Skeletal muscle tissue (tissue), 4 donors: Measurements from ENCODE around the gene LPXN. TPM values are rescaled to one million over a fixed set of nuclear protein-coding genes. Genes with fewer than 3 reads are reported as not detected.

Experiments used
- H3K27ac ChIP-seq: one replicate; pipeline ENCODE4 v1.7.0; 2013; ENCODE audit warnings: mild to moderate bottlenecking, low read depth, low read length, inconsistent platforms
- H3K27me3 ChIP-seq, 3 donors: one replicate each; pipeline ENCODE4 v1.7.0; 2013; ENCODE audit warnings: low read length in 3 of 3; ENCODE audit not compliant: control insufficient read depth in 3 of 3, insufficient read depth in 3 of 3
- H3K36me3 ChIP-seq, 3 donors: one replicate each; pipeline ENCODE4 v1.7.0; 2013; ENCODE audit warnings: low read length in 3 of 3; ENCODE audit not compliant: control insufficient read depth in 3 of 3, insufficient read depth in 3 of 3
- H3K4me1 ChIP-seq, 3 donors: one replicate each; pipeline ENCODE4 v1.7.0; 2013; ENCODE audit warnings: low read length in 3 of 3, mild to moderate bottlenecking in 3 of 3; ENCODE audit not compliant: control insufficient read depth in 3 of 3, insufficient read depth in 3 of 3
- H3K4me3 ChIP-seq, 3 donors: one replicate each; pipeline ENCODE4 v1.7.0; 2013; ENCODE audit warnings: low read length in 3 of 3
- H3K9ac ChIP-seq, 3 donors: one replicate each; pipeline ENCODE4 v1.7.0; 2013; ENCODE audit warnings: low read length in 3 of 3, mild to moderate bottlenecking in 3 of 3, moderate library complexity in 2 of 3, low read depth in 1 of 3
- H3K9me3 ChIP-seq, 3 donors: one replicate each; pipeline ENCODE4 v1.7.0; 2013; ENCODE audit warnings: low read length in 3 of 3; ENCODE audit not compliant: control insufficient read depth in 3 of 3
- total RNA-seq: library from RNA; depleted of rRNA; stranded (reverse); fragments of >200 nt; gene quantifications from one replicate; pipeline ENCODE4 v1.2.3, GENCODE V29; 2014
- donor health status: Osteomylitis.

The LPXN gene
- total RNA-seq, 1 donor from 2014 or later = 4.2 TPM

GRCh38 chr11:58582437-58582836 lies 6.8 kb upstream of the LPXN start:
- Histone ChIP-seq H3K4me1 (peaks cover 13 to 31% (median 30%) of the 10 kb centered on the region in 3 donors), H3K9ac (no peak overlapping the region), H3K9me3 (no peaks in the 10 kb centered on the region), H3K36me3 (peaks cover 0 to 5% (median 2%) of the 10 kb centered on the region in 3 donors), H3K4me3 (no peak overlapping the region), H3K27ac (no peak overlapping the region), H3K27me3 (no peaks in the 10 kb centered on the region)

- no peaks in the 10 kb centered on the region for H3K27me3 ChIP-seq
- H3K9me3 ChIP-seq = no peaks in the 10 kb centered on the region
- peak overlapping the region; percentile 98 to 99 (median 99) for H3K9ac ChIP-seq
- H3K27ac ChIP-seq = peak overlapping the region; percentile 100
- peaks cover 24 to 42% (median 33%) of the 10 kb centered on the region in 3 donors for H3K4me1 ChIP-seq
- H3K36me3 ChIP-seq = peaks cover 0 to 5% (median 0%) of the 10 kb centered on the region in 3 donors
- peak overlapping the region; percentile 91 to 95 (median 92) for H3K4me3 ChIP-seq
Observed at GRCh38 chr11:58580311-58580710, 4.7 kb upstream of the LPXN start.

- Histone ChIP-seq H3K9ac (peak overlapping the region; percentile 98 to 99 (median 99)), H3K36me3 (peaks cover 0 to 5% (median 0%) of the 10 kb centered on the region in 3 donors), H3K9me3 (no peaks in the 10 kb centered on the region), H3K4me3 (peak overlapping the region; percentile 91 to 95 (median 92)), H3K4me1 (peaks cover 29 to 45% (median 41%) of the 10 kb centered on the region in 3 donors), H3K27ac (peak overlapping the region; percentile 100), H3K27me3 (no peaks in the 10 kb centered on the region)
Observed at GRCh38 chr11:58579192-58580129, 3.8 kb upstream of the LPXN start.

GRCh38 chr11:58578635-58579191 lies 3.1 kb upstream of the LPXN start, which contains the start of gene ZFP91:
TSS of gene ZFP91 (plus strand) at chr11:58579063. CDS start at chr11:58579282, 219 bp downstream.
- H3K4me3 ChIP-seq = peak within 1 kb of the TSS; percentile 92 to 98 (median 97)
- no peaks in the 10 kb centered on the region for H3K9me3 ChIP-seq
- H3K27ac ChIP-seq = peak within 1 kb of the TSS; percentile 100
- H3K36me3 ChIP-seq = peaks cover 0 to 5% (median 0%) of the 10 kb centered on the region in 3 donors
- H3K9ac ChIP-seq = peak within 1 kb of the TSS; percentile 99 to 100 (median 100)
- no peaks in the 10 kb centered on the region for H3K27me3 ChIP-seq
- H3K4me1 ChIP-seq = peaks cover 34 to 49% (median 48%) of the 10 kb centered on the region in 3 donors

GRCh38 chr11:58578136-58578634 lies 2.5 kb upstream of the LPXN start:
- H3K27ac ChIP-seq = peak overlapping the region; percentile 100
- H3K4me3 ChIP-seq = peak overlapping the region; percentile 73 to 98 (median 97)
- no peaks in the 10 kb centered on the region for H3K27me3 ChIP-seq
- peaks cover 0 to 5% (median 0%) of the 10 kb centered on the region in 3 donors for H3K36me3 ChIP-seq
- H3K9me3 ChIP-seq = no peaks in the 10 kb centered on the region
- peaks cover 37 to 52% (median 50%) of the 10 kb centered on the region in 3 donors for H3K4me1 ChIP-seq
- peak overlapping the region; percentile 99 to 100 (median 100) for H3K9ac ChIP-seq

GRCh38 chr11:58577555-58578135 lies 2.0 kb upstream of the LPXN start:
- peak overlapping the region; percentile 100 for H3K27ac ChIP-seq
- H3K4me1 ChIP-seq = peaks cover 37 to 49% (median 47%) of the 10 kb centered on the region in 3 donors
- peaks cover 0 to 5% (median 0%) of the 10 kb centered on the region in 3 donors for H3K36me3 ChIP-seq
- no peaks in the 10 kb centered on the region for H3K9me3 ChIP-seq
- H3K27me3 ChIP-seq = no peaks in the 10 kb centered on the region
- peak overlapping the region; percentile 73 to 98 (median 97) for H3K4me3 ChIP-seq
- H3K9ac ChIP-seq = peak overlapping the region; percentile 99 to 100 (median 100)

- H3K4me1 ChIP-seq = peaks cover 37 to 47% (median 46%) of the 10 kb centered on the region in 3 donors
Observed at GRCh38 chr11:58576887-58577471, 1.3 kb upstream of the LPXN start.

GRCh38 chr11:58574881-58575280 lies 775 bp downstream of the LPXN start:
- peaks cover 0 to 5% (median 1%) of the 10 kb centered on the region in 3 donors for H3K36me3 ChIP-seq
- H3K27ac ChIP-seq = peak overlapping the region; percentile 100
- H3K4me1 ChIP-seq = peaks cover 28 to 36% (median 32%) of the 10 kb centered on the region in 3 donors
- H3K27me3 ChIP-seq = no peaks in the 10 kb centered on the region
- no peaks in the 10 kb centered on the region for H3K9me3 ChIP-seq
- H3K4me3 ChIP-seq = peak overlapping the region in 1 of 3 donors; percentile 16
- peak overlapping the region in 2 of 3 donors; percentile 22 to 23 for H3K9ac ChIP-seq

More at GRCh38 chr11:58576887-58577471, 1.3 kb upstream of the LPXN start:
- Histone ChIP-seq H3K27me3 (no peaks in the 10 kb centered on the region), H3K9me3 (no peaks in the 10 kb centered on the region), H3K9ac (peak overlapping the region; percentile 99 to 100 (median 100)), H3K4me3 (peak overlapping the region; percentile 73 to 98 (median 97)), H3K36me3 (peaks cover 0 to 5% (median 0%) of the 10 kb centered on the region in 3 donors), H3K27ac (peak overlapping the region; percentile 100)
